Measurements from ENCODE around the gene WDFY3. TPM values are rescaled to one million over a fixed set of nuclear protein-coding genes. Genes with fewer than 3 reads are reported as not detected.

The WDFY3 gene
- total and polyA plus RNA-seq, 12 donors: 4.9 to 68.9 (median 51.1) TPM

- Histone ChIP-seq H3K4me1 (peaks cover 0 to 4% (median 0%) of the 10 kb centered on the region in 9 donors), H3K4me3 (no peak overlapping the region), H3K27me3 (no peaks in the 10 kb centered on the region), H3K27ac (no peak overlapping the region), H3K36me3 (no peaks in the 10 kb centered on the region), H3K9me3 (no peaks in the 10 kb centered on the region)
- ATAC-seq: no peak
- TF ChIP-seq, protein P1, sequence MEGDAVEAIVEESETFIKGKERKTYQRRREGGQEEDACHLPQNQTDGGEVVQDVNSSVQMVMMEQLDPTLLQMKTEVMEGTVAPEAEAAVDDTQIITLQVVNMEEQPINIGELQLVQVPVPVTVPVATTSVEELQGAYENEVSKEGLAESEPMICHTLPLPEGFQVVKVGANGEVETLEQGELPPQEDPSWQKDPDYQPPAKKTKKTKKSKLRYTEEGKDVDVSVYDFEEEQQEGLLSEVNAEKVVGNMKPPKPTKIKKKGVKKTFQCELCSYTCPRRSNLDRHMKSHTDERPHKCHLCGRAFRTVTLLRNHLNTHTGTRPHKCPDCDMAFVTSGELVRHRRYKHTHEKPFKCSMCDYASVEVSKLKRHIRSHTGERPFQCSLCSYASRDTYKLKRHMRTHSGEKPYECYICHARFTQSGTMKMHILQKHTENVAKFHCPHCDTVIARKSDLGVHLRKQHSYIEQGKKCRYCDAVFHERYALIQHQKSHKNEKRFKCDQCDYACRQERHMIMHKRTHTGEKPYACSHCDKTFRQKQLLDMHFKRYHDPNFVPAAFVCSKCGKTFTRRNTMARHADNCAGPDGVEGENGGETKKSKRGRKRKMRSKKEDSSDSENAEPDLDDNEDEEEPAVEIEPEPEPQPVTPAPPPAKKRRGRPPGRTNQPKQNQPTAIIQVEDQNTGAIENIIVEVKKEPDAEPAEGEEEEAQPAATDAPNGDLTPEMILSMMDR (IDR thresholded peaks at IDR 0.05): no peak
- DNase-seq: no peak
- intact Hi-C loops (cut with DNase I): no loop called here
Observed at GRCh38 chr4:84638092-84638491, 328.4 kb downstream of the WDFY3 start.

GRCh38 chr4:84634961-84635360, 331.5 kb downstream of the WDFY3 start:
- Histone ChIP-seq H3K36me3 (no peaks in the 10 kb centered on the region), H3K27ac (no peak overlapping the region), H3K4me1 (peaks cover 0 to 4% (median 0%) of the 10 kb centered on the region in 9 donors), H3K9me3 (no peaks in the 10 kb centered on the region), H3K27me3 (no peaks in the 10 kb centered on the region), H3K4me3 (no peak overlapping the region)
- no peak for DNase-seq
- TF ChIP-seq, protein P1 (IDR thresholded peaks at IDR 0.05): no peak
- WGBS, 2 donors: 92 to 94% methylated on average over 1 of the region's 1 CpG
- no peak for ATAC-seq
- intact Hi-C loops (cut with DNase I): no loop called here

DNA sequence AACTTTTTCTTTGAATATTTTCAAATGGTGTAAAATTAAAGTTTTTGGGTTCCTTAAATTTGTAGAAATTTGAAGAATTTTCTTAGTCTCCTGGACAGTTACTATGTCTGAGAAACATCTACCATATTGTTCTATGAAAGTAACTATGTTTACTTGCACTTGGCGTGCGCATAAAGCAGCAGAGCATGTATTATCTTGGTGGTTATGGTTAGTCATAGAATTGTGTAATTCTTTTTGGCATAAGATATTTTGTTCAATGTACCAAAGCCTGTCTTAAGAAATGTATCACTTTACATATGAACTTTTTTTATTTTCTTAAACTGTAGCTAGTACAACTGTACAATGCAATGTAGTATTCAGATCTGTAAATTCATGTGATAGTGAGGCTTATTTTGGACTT, 334.4 kb downstream of the WDFY3 start:
- Histone ChIP-seq H3K9me3 (no peaks in the 10 kb centered on the region), H3K27me3 (no peaks in the 10 kb centered on the region), H3K4me1 (no peaks in the 10 kb centered on the region), H3K4me3 (no peak overlapping the region), H3K36me3 (no peaks in the 10 kb centered on the region), H3K27ac (no peak overlapping the region)
- TF ChIP-seq, protein P1 (IDR thresholded peaks at IDR 0.05): no peak
- DNase-seq: no peak
- intact Hi-C loops (cut with DNase I): loop anchor here in 1 of 10 donors (2.0 kb wide), 1 partner anchor 25 kb away; no protein-coding TSS in a partner anchor
- 96% methylated on average over 2 of the region's 2 CpGs for WGBS, 2 donors
- ATAC-seq: no peak

- Histone ChIP-seq H3K27me3 (no peaks in the 10 kb centered on the region), H3K9me3 (no peaks in the 10 kb centered on the region), H3K4me3 (no peak overlapping the region), H3K4me1 (no peaks in the 10 kb centered on the region), H3K27ac (no peak overlapping the region), H3K36me3 (no peaks in the 10 kb centered on the region)
- intact Hi-C loops (cut with DNase I): no loop called here
- TF ChIP-seq, protein P1 (IDR thresholded peaks at IDR 0.05): no peak
- 79 to 81% methylated on average over 3 of the region's 3 CpGs for WGBS, 2 donors
- DNase-seq (no peak), ATAC-seq (no peak)
Observed at GRCh38 chr4:84631573-84631972, 334.9 kb downstream of the WDFY3 start.

Data from heart right ventricle (tissue), 16 donors.